Renal cortex interstitium (tissue), 11 donors: Measurements from ENCODE around the gene ZNF629. TPM values are rescaled to one million over a fixed set of nuclear protein-coding genes. Genes with fewer than 3 reads are reported as not detected.

ENCODE experiments used
- DNase-seq, 11 donors: peaks; one replicate each; pipeline ENCODE4 v3.0.0-alpha.2; 2013; ENCODE audit warnings: low read depth in 9 of 11, low spot score in 4 of 11; ENCODE audit errors: extremely low read depth in 1 of 11
- polyA plus RNA-seq, 3 donors: library from polyadenylated mRNA; unstranded; fragments of 120-200 nt; gene quantifications; one replicate each; pipeline ENCODE4 v1.2.1, GENCODE V29; 2013; ENCODE audit not compliant: insufficient read length in 3 of 3

ZNF629 gene
- polyA plus RNA-seq, 3 donors, result 25.6 to 31.6 (median 28.3) TPM

DNA sequence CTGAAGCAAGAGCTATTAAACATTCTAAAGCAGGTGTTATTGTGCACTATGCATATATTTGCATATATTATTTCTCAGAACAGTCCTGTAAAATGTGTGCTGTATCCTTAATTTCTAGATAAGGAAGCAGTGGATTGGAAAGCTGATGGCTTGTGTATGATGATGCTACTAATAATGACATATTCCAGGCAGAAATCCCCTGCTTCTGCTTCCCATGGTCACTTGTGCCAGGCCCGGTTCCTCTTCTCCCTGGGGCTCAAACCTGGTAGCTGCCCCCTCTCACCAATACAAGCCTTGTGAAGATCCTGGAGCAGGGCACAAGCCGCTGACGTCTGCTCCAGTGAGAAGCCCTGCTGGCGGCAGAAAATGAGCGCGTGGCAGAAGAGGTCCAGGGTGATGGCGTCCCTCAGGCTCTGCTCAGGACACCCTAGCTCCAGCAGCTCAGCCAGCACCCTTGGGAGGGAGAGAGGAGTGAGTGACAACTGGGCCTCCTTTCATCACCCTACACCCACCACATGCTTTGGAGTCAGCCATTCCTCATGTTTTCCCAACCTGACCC, 26.9 kb downstream of the ZNF629 start:
- no peak for DNase-seq

- DNase-seq, result no peak
Observed at GRCh38 chr16:30758988-30759491, 28.0 kb downstream of the ZNF629 start.

- no peak for DNase-seq
Observed at GRCh38 chr16:30757316-30757715, 29.7 kb downstream of the ZNF629 start.

DNA sequence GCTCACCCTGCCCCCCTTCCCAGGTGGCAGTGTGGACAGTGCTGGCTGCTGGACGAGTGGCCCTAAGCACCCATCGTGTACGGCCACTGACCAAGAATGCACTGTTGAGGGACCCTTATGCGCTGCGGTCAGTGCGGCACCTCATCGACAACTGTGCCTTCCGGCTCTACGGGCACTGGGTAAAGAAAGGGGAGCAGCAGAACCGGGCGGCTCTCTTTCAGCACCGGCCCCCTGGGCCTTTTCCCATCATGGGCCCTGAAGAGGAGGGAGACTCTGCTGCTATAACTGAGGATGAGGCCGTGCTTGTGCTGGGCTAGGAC, 30.3 kb downstream of the ZNF629 start:
- DNase-seq, result no peak

- DNase-seq, result no peak
Observed at GRCh38 chr16:30755955-30756780, 30.8 kb downstream of the ZNF629 start.

DNA sequence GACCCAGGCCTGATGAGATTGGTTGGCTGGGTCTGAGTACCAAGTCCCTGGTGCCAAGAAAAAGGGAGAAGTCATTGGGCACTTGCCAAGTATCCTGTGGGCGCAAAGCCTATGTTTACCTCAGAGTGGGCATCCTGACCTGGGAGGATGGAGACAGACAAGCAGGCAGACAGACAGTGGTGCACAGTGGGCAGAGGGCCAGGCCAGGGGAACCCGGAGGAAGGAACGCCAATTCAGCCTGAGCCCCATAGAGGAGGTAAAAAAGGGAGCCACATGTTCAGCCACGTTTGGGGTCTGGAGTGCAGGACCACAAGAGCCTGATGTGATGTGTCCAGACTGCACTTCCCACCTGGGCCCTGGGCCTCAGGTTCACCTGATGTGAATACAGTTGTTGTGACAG, 33.4 kb downstream of the ZNF629 start:
- no peak for DNase-seq

GRCh38 chr16:30750876-30751465, 36.0 kb downstream of the ZNF629 start:
- no peak for DNase-seq

- no peak for DNase-seq
Observed at GRCh38 chr16:30750201-30750600, 36.8 kb downstream of the ZNF629 start.

GRCh38 chr16:30748634-30749445, 38.2 kb downstream of the ZNF629 start:
- DNase-seq, result no peak

GRCh38 chr16:30747799-30748633, 39.0 kb downstream of the ZNF629 start, which contains the start of gene PHKG2:
PHKG2 (plus strand) TSS chr16:30748425; CDS start chr16:30748821, 396 bp downstream.
- peak; percentile 94 to 99 (median 98) for DNase-seq

DNA sequence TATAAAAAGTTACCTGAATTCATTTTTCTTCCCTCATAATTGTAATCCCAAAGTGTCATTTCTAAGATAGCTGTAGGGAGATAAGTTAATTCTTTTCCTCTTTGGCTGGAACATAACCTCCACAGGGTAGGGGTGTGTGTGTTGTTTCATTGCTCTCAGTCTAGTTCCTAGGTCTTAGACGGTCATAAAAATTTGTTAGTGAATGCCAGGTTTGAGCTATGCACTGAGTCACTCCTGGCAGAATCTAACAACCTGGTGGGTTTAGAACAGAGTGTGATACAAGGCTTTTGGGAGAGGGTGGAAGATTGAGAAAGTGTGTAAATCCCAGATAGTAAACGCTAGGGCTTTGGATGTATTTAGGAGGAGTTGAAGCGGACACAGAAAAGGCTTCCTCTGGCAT, 39.7 kb downstream of the ZNF629 start:
- DNase-seq, result no peak

DNA sequence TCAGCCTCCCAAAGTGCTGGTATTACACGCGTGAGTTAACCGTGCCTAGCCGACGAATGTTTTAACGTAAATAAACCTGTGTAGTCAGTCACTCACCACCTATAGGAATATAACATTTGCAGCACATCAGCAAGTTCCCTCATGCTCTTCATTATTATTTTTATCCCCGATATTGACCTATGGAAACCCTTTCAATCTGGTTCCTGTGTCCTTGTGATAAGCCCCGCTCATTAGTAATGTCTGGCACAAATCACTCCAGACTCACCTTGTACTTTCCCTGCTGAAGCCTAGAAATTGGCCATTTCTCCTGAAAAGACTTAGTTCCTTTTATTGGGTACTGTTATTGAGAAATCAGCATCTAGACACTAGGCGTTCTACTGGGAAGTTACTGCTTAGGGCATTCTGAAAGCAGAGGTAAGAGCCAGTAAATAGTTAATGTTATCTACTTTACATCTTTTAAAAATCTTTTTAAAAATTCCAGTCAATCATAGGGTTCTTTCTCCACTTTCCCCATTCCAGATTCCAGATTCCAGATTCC, 40.3 kb downstream of the ZNF629 start:
- no peak for DNase-seq

DNA sequence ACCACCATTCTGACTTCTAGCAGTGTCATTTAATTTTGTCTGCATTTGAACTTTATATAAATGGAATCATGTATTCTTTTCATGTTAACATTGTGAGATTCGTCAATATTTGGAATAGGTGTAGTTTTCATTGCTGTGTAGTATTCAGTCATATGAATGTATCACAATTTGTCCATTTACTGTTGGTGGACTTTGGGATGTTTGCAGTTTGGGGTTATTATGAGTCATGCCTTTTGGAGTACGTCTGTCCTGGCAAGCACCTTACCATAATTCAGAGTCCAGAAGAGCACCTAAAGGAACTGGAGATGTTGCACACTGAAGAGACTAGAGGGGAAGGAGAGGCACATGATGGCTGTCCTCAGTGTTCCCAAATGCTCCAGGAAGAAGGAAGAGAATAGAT, 41.9 kb downstream of the ZNF629 start:
- DNase-seq, result no peak

- DNase-seq, result no peak
Observed at GRCh38 chr16:30744183-30744582, 42.8 kb downstream of the ZNF629 start.

DNA sequence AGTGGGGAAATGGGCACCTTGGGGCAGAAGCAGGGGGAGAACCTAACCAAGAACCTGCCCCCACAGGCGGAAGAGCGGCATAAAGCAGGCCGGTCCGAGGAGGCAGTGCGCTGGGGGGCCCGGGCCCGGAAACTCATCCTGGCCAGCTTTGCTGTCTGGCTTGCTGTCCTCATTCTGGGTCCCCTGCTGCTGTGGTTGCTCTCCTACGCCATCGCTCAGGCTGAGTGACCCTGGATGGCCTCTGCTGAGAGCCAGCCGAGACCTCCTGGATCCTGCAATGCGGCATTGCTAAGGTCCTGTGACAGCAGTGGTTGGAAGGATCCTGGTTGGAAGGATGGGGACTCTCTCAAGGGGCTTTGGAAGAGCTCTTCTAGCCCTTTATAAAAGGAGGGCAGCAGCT, 43.3 kb downstream of the ZNF629 start:
- DNase-seq, result no peak

DNA sequence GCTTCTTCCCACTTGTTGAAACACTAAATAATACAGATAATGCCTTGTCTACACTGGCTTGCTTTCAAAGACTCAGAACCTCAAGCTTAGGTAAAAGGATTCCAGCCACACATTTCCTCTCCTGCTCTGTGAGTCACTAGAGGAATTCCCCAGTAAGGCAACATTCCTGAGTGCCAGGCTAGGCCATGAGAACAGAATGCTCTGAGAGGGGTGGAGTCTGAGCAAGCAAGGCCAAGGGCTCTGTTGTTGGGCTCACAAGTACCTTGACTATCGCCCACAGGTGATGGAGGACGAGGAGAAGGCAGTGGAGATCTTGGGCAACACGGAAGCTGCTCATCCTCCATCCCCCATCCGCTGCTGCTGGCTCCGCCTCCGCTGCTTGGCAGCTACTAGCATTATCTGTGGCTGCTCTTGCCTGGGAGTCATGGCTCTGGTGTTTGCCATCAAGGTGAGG, 45.5 kb downstream of the ZNF629 start:
- DNase-seq, result no peak

DNA sequence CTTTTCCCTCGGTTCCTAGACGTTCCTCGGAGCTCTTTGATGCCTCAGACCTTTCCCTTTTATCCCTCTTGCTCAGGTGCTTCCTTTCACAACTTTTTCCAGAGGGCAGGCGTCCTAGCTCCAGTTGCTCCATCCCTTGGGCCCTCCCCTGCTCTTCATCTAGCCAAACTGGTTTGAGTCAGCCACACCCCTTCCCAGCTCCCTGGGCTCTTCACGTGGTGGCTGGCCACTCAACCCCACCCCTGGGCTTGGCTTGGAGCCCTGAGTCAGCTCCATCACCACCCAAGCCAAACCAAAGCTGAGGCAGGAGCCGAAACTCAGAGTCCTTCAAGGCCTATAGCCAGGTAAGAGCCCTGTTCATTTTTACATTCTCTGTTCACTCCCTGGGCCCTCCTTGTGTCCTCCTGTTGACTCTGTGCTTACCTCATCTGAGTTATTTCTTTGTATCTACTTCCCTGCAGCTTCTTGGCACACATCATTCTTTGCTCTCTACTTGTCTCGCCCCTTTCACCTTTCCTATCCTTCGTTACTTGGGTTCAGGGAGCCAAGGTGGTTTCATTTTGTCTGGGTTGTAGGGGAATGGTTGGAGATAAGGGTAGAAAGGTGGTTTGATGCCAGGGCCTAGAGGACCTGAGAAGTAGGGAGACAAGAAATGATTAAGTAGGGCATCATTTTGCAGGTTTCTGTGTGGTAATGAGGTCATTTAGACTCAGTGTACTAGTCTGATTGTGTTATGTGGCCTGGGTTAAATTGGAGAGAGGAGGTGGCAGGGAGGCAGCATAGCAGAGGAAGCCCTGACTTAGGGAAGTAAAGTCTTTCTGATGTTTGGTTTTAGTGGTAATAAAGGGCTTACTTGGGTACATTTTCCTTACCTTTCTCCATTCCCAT, 46.4 kb downstream of the ZNF629 start:
- peak in 5 of 11 donors; percentile 19 to 53 (median 39) for DNase-seq
